ENCODE data around the gene HOXA13. TPM values are rescaled to one million over a fixed set of nuclear protein-coding genes. Genes with fewer than 3 reads are reported as not detected.
A peak's percentile ranks its signal among the peaks of the same experiment; 100 is the strongest.

HOXA13 gene
- total and polyA plus RNA-seq, 2 experiments from 2014 or later: not detected

GRCh38 chr7:27165089-27165995, 34.5 kb downstream of the HOXA13 start, which contains the start of gene HOXA9:
HOXA9 (minus strand) TSS chr7:27165537; CDS start chr7:27165457, 80 bp downstream.
- H3K9me3 Mint-ChIP-seq: peaks cover 11% of the 10 kb centered on the region; the same call in 2 of the 3 replicates

More at GRCh38 chr7:27165089-27165995, 34.5 kb downstream of the HOXA13 start, which contains the start of gene HOXA9:
- Histone ChIP-seq H3K9me2 (ENCODE audit: insufficient read depth) (no peaks in the 10 kb centered on the region), H3K27me3 (ENCODE audit: insufficient read depth) (peaks cover 100% of the 10 kb centered on the region), H2AFZ (peak within 1 kb of the TSS; percentile 85; the same call in 1 of the 2 replicates), H3K27ac (ENCODE audit: low read depth) (no peak within 1 kb of the TSS), H4K20me1 (replicated peaks; ENCODE audit: insufficient read depth) (peaks cover 44% of the 10 kb centered on the region), H3K79me2 (replicated peaks; ENCODE audit: insufficient read depth) (no peaks in the 10 kb centered on the region), H3K36me3 (ENCODE audit: insufficient read depth) (no peaks in the 10 kb centered on the region; the same call in 1 of the 2 replicates), H3K4me2 (peak within 1 kb of the TSS; percentile 65), H3K4me1 (ENCODE audit: insufficient read depth) (peaks cover 4% of the 10 kb centered on the region), H3K4me3 (peak within 1 kb of the TSS; percentile 43; the same call in 1 of the 2 replicates), H3F3A (replicated peaks; ENCODE audit: low read depth) (peaks cover 31% of the 10 kb centered on the region)
- DNase-seq (ENCODE audit: low spot score) (peak; percentile 54), ATAC-seq (peak; percentile 1; the same call in 2 of the 3 replicates)
- TF ChIP-seq EZH2 (IDR thresholded peaks at IDR 0.05; ENCODE audit: low read depth, unreplicated experiment) (peak; percentile 91), STAT1 (IDR thresholded peaks at IDR 0.05; ENCODE audit: unreplicated experiment) (no peak), EZH2phosphoT487 (IDR thresholded peaks at IDR 0.05; ENCODE audit: unreplicated experiment) (peak; percentile 88), ZNF462 (CRISPR knock-in tag; IDR thresholded peaks at IDR 0.05) (no peak)
- H3K27ac Mint-ChIP-seq: no peak within 1 kb of the TSS
- peak within 1 kb of the TSS; percentile 43; the same call in 1 of the 3 replicates for H3K4me3 Mint-ChIP-seq
- H3K27me3 Mint-ChIP-seq (ENCODE audit: insufficient read depth, low read depth, poor library complexity): peaks cover 99% of the 10 kb centered on the region
- no peaks in the 10 kb centered on the region; the same call in 2 of the 3 replicates for H3K36me3 Mint-ChIP-seq (ENCODE audit: low read depth)
- peaks cover 13% of the 10 kb centered on the region for H3K4me1 Mint-ChIP-seq

All from GM23338 (cell line).